ENCODE measurements around the gene C22orf23. TPM values are rescaled to one million over a fixed set of nuclear protein-coding genes. Genes with fewer than 3 reads are reported as not detected.

Gene C22orf23
- total RNA-seq, 1 experiment from 2014 or later: 0.47 TPM

DNA sequence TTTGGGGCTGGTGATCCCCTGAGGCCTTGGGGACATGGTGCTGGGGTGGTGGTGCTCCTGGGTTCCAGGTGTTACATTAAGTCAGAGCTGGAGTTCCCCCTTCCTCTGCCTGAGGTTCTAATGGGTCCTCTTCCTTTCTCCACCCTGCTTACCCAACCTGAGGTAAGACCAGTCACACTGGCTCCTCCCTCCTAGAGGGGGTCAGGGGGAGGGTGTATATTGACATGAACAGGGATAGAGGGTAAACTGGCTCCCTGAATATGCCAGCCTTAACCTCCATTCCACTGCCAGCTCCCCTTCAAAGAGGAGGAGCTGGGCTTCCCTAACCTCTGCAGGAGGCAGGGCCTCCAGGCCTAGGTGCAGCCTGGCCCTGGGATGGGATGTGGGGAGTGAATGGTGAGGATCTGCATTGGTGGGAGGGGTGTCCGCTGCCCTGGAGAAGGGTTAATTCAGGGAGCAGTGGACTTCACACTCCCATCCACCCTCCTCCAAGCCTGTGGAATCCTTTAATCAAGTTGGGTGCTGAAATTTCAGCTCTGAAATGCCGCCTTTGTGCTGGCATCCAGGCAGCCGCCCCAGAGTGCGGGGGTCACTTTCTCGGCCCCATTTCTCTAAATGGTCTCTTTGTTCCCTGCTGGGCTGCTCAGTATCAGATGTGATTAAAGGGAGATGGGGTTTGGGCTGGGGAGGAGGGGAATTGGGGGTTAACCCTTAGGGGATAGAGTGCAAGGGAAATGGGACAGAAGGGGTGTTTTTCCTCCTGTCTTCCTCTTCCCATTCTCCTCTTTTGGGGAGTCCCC is 15.3 kb upstream of the C22orf23 start:
- H3K27me3 ChIP-seq (ENCODE audit: insufficient read depth, low read length): no peaks in the 10 kb centered on the region
- H3K36me3 ChIP-seq (ENCODE audit: control insufficient read depth in 1 of 2, insufficient read depth in 2 of 2, low read length in 2 of 2): peaks cover 20 to 27% of the 10 kb centered on the region in 2 experiments; a peak in 3 of 4 replicates
- H3K79me2 ChIP-seq (ENCODE audit: insufficient read depth, low read length): peaks cover 14% of the 10 kb centered on the region
- no peak for ATAC-seq
- H3K9me2 ChIP-seq (ENCODE audit: insufficient read depth): no peaks in the 10 kb centered on the region
- H3K4me3 ChIP-seq (replicated peaks in 1 of 2; ENCODE audit: low read depth in 1 of 2, low read length in 2 of 2): no peak overlapping the region
- CTCF ChIA-PET: no interaction called here
- H3K27ac ChIP-seq (ENCODE audit: low read depth, low read length): no peak overlapping the region
- no TSS peak for BruUV-seq (replicated peaks)
- DNase-seq (ENCODE audit: low read depth, low spot score): no peak
- H2AFZ ChIP-seq (ENCODE audit: low read depth, low read length, poor library complexity, severe bottlenecking): no peak overlapping the region
- no peak for TF ChIP-seq SIN3A (IDR thresholded peaks at IDR 0.05; ENCODE audit: low read depth)
- intact Hi-C loops (cut with micrococcal nuclease): no loop called here
- no peak overlapping the region for H3K9ac ChIP-seq (ENCODE audit: low read length)
- RAD21 ChIA-PET (ENCODE audit: low non-redundant PET in 1 of 2, low total read pairs in 2 of 2, uncharacterized antibody in 2 of 2, unreplicated experiment in 2 of 2): no interaction called here
- H3K9me3 ChIP-seq (ENCODE audit: control insufficient read depth in 1 of 2, insufficient read depth in 1 of 2, low read depth in 1 of 2, low read length in 2 of 2): no peaks in the 10 kb centered on the region
- peaks cover 0 to 8% of the 10 kb centered on the region in 2 experiments; a peak in 2 of 4 replicates for H3K4me1 ChIP-seq (ENCODE audit: control insufficient read depth in 1 of 2, insufficient read depth in 2 of 2, low read length in 2 of 2)
- H4K20me1 ChIP-seq (ENCODE audit: insufficient read depth): peaks cover 11% of the 10 kb centered on the region; the same call in 1 of the 2 replicates
- POLR2A ChIA-PET: no interaction called here
- no peak overlapping the region for H3K4me2 ChIP-seq (ENCODE audit: low read length)

DNA sequence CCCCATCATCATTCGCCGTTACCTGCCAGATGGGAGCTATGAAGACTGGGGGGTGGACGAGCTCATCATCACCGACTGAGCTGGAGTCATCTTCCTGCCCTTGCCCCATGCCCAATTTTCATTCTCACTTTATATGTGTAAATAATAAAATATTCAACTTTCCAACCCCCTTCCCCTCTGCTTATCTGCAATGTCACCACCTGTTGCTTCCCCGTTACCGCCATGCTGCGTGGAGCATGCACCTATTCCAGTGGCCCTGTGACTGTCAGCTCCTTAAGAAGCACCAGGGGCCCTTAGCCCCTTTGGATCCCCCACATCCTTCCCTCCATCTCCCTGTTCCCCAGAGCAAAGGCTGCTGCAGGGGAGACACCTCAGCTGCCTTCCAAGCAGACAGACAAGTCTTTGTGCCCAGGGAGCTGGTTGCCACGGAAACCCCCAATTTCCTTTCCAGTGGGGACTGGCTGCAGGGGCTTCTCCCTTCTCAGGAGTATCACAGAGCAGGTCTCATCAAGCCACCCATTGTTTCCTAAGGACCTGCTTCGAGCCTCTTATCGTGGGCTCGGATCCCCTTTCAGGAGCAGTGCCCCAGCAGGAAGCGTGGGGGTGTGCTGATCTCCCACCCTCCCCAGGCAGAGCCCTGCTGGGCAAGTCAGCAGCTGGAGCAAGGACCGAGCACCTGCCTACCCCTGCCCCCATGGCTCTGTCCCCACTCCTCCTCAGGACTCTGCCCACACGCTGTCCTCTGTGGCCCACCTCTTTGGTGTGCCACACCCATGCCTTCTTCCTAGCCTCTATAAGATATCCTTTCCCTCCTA is 14.4 kb upstream of the C22orf23 start:
- intact Hi-C loops (cut with micrococcal nuclease): no loop called here
- RAD21 ChIA-PET (ENCODE audit: low non-redundant PET in 1 of 2, low total read pairs in 2 of 2, uncharacterized antibody in 2 of 2, unreplicated experiment in 2 of 2): no interaction called here
- no peak overlapping the region for H3K9ac ChIP-seq (ENCODE audit: low read length)
- H3K79me2 ChIP-seq (ENCODE audit: insufficient read depth, low read length): peaks cover 14% of the 10 kb centered on the region
- H3K4me3 ChIP-seq (replicated peaks in 1 of 2; ENCODE audit: low read depth in 1 of 2, low read length in 2 of 2): no peak overlapping the region
- POLR2A ChIA-PET: no interaction called here
- H3K4me1 ChIP-seq (ENCODE audit: control insufficient read depth in 1 of 2, insufficient read depth in 2 of 2, low read length in 2 of 2): peaks cover 0 to 11% of the 10 kb centered on the region in 2 experiments; a peak in 2 of 4 replicates
- H3K27ac ChIP-seq (ENCODE audit: low read depth, low read length): no peak overlapping the region
- peaks cover 11% of the 10 kb centered on the region; the same call in 1 of the 2 replicates for H4K20me1 ChIP-seq (ENCODE audit: insufficient read depth)
- ATAC-seq (no peak), DNase-seq (ENCODE audit: low read depth, low spot score) (no peak)
- CTCF ChIA-PET: no interaction called here
- no peaks in the 10 kb centered on the region for H3K9me3 ChIP-seq (ENCODE audit: control insufficient read depth in 1 of 2, insufficient read depth in 1 of 2, low read depth in 1 of 2, low read length in 2 of 2)
- no peaks in the 10 kb centered on the region for H3K9me2 ChIP-seq (ENCODE audit: insufficient read depth)
- BruUV-seq (replicated peaks): no TSS peak
- H3K4me2 ChIP-seq (ENCODE audit: low read length): no peak overlapping the region
- H3K27me3 ChIP-seq (ENCODE audit: insufficient read depth, low read length): no peaks in the 10 kb centered on the region
- H3K36me3 ChIP-seq (ENCODE audit: control insufficient read depth in 1 of 2, insufficient read depth in 2 of 2, low read length in 2 of 2): peaks cover 20 to 27% of the 10 kb centered on the region in 2 experiments; a peak in 3 of 4 replicates
- no peak for TF ChIP-seq POLR2AphosphoS5 (IDR thresholded peaks at IDR 0.05; ENCODE audit: low read depth, low read length)
- no peak for TF ChIP-seq YY1 (IDR thresholded peaks at IDR 0.05; ENCODE audit: extremely low read depth, insufficient replicate concordance, low read depth, low read length)
- no peak for TF ChIP-seq JUND (IDR thresholded peaks at IDR 0.05)
- TF ChIP-seq, protein P1, sequence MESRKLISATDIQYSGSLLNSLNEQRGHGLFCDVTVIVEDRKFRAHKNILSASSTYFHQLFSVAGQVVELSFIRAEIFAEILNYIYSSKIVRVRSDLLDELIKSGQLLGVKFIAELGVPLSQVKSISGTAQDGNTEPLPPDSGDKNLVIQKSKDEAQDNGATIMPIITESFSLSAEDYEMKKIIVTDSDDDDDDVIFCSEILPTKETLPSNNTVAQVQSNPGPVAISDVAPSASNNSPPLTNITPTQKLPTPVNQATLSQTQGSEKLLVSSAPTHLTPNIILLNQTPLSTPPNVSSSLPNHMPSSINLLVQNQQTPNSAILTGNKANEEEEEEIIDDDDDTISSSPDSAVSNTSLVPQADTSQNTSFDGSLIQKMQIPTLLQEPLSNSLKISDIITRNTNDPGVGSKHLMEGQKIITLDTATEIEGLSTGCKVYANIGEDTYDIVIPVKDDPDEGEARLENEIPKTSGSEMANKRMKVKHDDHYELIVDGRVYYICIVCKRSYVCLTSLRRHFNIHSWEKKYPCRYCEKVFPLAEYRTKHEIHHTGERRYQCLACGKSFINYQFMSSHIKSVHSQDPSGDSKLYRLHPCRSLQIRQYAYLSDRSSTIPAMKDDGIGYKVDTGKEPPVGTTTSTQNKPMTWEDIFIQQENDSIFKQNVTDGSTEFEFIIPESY (IDR thresholded peaks at IDR 0.05; ENCODE audit: extremely low read depth, insufficient replicate concordance, low read length): no peak
- no peak for TF ChIP-seq EZH2 (IDR thresholded peaks at IDR 0.05)
- TF ChIP-seq, protein P2, sequence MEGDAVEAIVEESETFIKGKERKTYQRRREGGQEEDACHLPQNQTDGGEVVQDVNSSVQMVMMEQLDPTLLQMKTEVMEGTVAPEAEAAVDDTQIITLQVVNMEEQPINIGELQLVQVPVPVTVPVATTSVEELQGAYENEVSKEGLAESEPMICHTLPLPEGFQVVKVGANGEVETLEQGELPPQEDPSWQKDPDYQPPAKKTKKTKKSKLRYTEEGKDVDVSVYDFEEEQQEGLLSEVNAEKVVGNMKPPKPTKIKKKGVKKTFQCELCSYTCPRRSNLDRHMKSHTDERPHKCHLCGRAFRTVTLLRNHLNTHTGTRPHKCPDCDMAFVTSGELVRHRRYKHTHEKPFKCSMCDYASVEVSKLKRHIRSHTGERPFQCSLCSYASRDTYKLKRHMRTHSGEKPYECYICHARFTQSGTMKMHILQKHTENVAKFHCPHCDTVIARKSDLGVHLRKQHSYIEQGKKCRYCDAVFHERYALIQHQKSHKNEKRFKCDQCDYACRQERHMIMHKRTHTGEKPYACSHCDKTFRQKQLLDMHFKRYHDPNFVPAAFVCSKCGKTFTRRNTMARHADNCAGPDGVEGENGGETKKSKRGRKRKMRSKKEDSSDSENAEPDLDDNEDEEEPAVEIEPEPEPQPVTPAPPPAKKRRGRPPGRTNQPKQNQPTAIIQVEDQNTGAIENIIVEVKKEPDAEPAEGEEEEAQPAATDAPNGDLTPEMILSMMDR (IDR thresholded peaks at IDR 0.05 in 2 of 3, conservative IDR thresholded peaks at IDR 0.05 in 1 of 3; ENCODE audit: borderline replicate concordance in 1 of 3, insufficient read depth in 1 of 3, low read depth in 2 of 3, low read length in 2 of 3): no peak
- no peak for TF ChIP-seq TCF7L2 (IDR thresholded peaks at IDR 0.05; ENCODE audit: borderline replicate concordance, extremely low read depth, insufficient read depth, insufficient read length)
- no peak overlapping the region for H2AFZ ChIP-seq (ENCODE audit: low read depth, low read length, poor library complexity, severe bottlenecking)
